DMS 273 (cell line): ENCODE results near the gene USP50.
A peak's percentile ranks its signal among the peaks of the same experiment; 100 is the strongest.
"Not testable (repeated sequence)": the region's sequence is repeated elsewhere in the genome, so short reads cannot be mapped to it uniquely, and the experiment has no call there.

Source experiments
- DNase-seq: peaks from one replicate; lab custom pipeline; 2025; ENCODE audit not compliant: unreplicated experiment; lab: John Stamatoyannopoulos, UW

USP50 gene

GRCh38 chr15:50505656-50506055 is 40.8 kb downstream of the USP50 start:
- DNase-seq, result not testable (repeated sequence)

- DNase-seq, result no peak
Measured at GRCh38 chr15:50503144-50503543, 43.3 kb downstream of the USP50 start.

GRCh38 chr15:50501815-50502214 is 44.7 kb downstream of the USP50 start:
- no peak for DNase-seq

GRCh38 chr15:50500352-50500751 is 46.1 kb downstream of the USP50 start:
- no peak for DNase-seq

GRCh38 chr15:50496692-50497091 is 49.8 kb downstream of the USP50 start:
- DNase-seq, result no peak

GRCh38 chr15:50494547-50494946 is 51.9 kb downstream of the USP50 start:
- DNase-seq, result not testable (repeated sequence)

- no peak for DNase-seq
Measured at GRCh38 chr15:50493625-50494024, 52.8 kb downstream of the USP50 start.

GRCh38 chr15:50487287-50487686 is 59.2 kb downstream of the USP50 start:
- DNase-seq, result no peak

- DNase-seq, result no peak
Measured at GRCh38 chr15:50485389-50485788, 61.1 kb downstream of the USP50 start.

- DNase-seq, result no peak
Measured at GRCh38 chr15:50484781-50485180, 61.7 kb downstream of the USP50 start.

GRCh38 chr15:50476143-50476542 is 70.3 kb downstream of the USP50 start:
- DNase-seq, result no peak

GRCh38 chr15:50471072-50471471 is 75.4 kb downstream of the USP50 start:
- no peak for DNase-seq

GRCh38 chr15:50463423-50464358 is 82.8 kb downstream of the USP50 start:
- peak; percentile 31 for DNase-seq

GRCh38 chr15:50458348-50459112 is 87.9 kb downstream of the USP50 start:
- no peak for DNase-seq

- DNase-seq, result peak; percentile 47
Measured at GRCh38 chr15:50452927-50453326, 93.5 kb downstream of the USP50 start.
